IPS DF 6.9 (cell line): ENCODE results near the gene MYADM.
A peak's percentile ranks its signal among the peaks of the same experiment; 100 is the strongest.

Experiments
- DNase-seq: peaks from one replicate; pipeline ENCODE4 v3.0.0-alpha.2; 2013; ENCODE audit warnings: low read depth, low spot score
- H3K27ac ChIP-seq: one replicate; pipeline ENCODE4 v1.5.1; 2013; ENCODE audit warnings: low read length, control low read depth
- H3K27me3 ChIP-seq: 2 replicates; pipeline ENCODE4 v1.6.1; 2013; ENCODE audit warnings: mild to moderate bottlenecking, low read length; ENCODE audit not compliant: control insufficient read depth, insufficient read depth
- H3K36me3 ChIP-seq: 2 replicates; pipeline ENCODE4 v1.6.1; 2013; ENCODE audit warnings: low read length; ENCODE audit not compliant: control insufficient read depth, insufficient read depth
- H3K4me1 ChIP-seq: 2 replicates; pipeline ENCODE4 v1.6.1; 2013; ENCODE audit warnings: low read length; ENCODE audit not compliant: control insufficient read depth, insufficient read depth
- H3K4me3 ChIP-seq: 2 replicates; pipeline ENCODE4 v1.5.1; 2013; ENCODE audit warnings: mild to moderate bottlenecking, low read length
- H3K9me3 ChIP-seq: 2 replicates; pipeline ENCODE4 v1.6.1; 2013; ENCODE audit warnings: low read length, inconsistent platforms; ENCODE audit not compliant: control insufficient read depth, insufficient read depth
- WGBS: extraction: QIAGEN DNeasy Blood & Tissue Kit; methylation state at CpG from one replicate; pipeline ENCODE4 v1.1.7; 2013; ENCODE audit warnings: mixed read lengths, missing lambda C conversion rate; ENCODE audit not compliant: insufficient read length, insufficient coverage; 5-methylcytosine and 5-hydroxymethylcytosine counted together

MYADM gene

DNA sequence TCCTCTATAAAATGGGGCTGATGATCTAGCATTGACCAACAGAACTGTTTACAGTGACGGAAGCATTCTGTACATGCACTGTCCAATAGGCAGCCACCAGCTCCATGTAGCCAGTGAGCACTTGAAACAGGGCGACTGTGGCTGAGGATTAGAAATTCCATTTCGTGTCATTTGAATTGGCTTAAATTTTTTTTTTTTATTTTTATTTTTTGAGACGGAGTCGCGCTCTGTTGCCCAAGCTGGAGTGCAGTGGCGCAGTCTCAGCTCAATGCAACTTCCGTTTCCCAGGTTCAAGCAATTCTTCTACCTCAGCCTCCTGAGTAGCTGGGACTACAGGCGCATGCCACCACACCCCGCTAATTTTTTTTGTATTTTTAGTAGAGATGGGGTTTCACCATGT is 17.4 kb downstream of the MYADM start:
- no peaks in the 10 kb centered on the region for H3K4me1 ChIP-seq
- no peaks in the 10 kb centered on the region for H3K9me3 ChIP-seq
- no peaks in the 10 kb centered on the region for H3K27me3 ChIP-seq
- H3K4me3 ChIP-seq: no peak overlapping the region
- WGBS: no CpG with 5 or more reads among the region's 10 CpGs
- no peaks in the 10 kb centered on the region for H3K36me3 ChIP-seq
- DNase-seq: no peak
- H3K27ac ChIP-seq: no peak overlapping the region

DNA sequence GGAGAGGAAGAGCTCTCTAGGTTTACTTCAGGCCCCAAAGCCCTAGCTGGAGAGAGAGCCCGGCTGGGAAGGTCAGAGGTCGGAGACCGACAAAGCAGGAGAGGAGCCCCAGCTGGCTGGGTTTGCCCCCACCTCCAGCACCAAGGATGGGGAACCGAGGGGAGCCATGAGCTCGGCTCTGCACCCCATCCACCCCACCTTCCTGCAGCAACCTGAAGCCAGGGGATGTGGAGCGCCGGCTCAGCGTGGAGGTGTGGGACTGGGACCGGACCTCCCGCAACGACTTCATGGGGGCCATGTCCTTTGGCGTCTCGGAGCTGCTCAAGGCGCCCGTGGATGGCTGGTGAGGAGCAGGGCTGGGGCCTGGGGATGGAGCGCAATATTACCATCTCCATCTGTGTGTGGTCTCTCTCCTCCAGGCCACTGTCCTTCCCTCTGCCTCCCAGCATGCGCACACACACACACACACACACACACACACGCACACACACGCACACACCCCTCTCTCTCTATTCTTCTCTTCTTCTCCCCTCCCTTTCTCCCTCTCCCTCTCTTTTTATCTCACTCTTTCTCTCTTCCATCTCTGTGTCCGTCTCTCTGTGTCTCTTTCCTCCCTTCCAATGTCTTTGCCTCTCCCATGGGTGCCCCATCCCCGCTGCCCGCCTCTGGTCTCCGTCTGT is 24.8 kb downstream of the MYADM start:
- DNase-seq: no peak
- Histone ChIP-seq H3K4me3 (no peak overlapping the region), H3K36me3 (no peaks in the 10 kb centered on the region), H3K27ac (no peak overlapping the region), H3K9me3 (no peaks in the 10 kb centered on the region), H3K27me3 (no peaks in the 10 kb centered on the region), H3K4me1 (no peaks in the 10 kb centered on the region)
- 100% methylated on average over 2 of the region's 23 CpGs for WGBS

DNA sequence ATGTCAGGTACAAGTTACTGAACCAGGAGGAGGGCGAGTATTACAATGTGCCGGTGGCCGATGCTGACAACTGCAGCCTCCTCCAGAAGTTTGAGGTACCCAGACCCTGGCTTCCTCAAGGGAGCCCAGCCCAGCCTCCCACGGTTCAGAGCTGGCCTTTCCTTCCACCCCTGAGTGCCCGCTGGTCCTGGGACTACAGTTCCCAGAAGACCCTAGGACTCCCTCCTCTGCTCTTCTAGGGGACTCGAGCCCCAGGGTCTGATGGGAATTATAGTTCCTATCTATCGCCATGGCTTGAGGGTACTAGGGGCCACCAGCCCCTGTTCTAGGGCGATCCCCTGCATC is 25.3 kb downstream of the MYADM start:
- no peak for DNase-seq
- no peaks in the 10 kb centered on the region for H3K27me3 ChIP-seq
- H3K36me3 ChIP-seq: no peaks in the 10 kb centered on the region
- H3K9me3 ChIP-seq: no peaks in the 10 kb centered on the region
- no CpG with 5 or more reads among the region's 8 CpGs for WGBS
- H3K4me1 ChIP-seq: peaks cover 2% of the 10 kb centered on the region; the same call in 1 of the 2 replicates
- H3K27ac ChIP-seq: no peak overlapping the region
- H3K4me3 ChIP-seq: no peak overlapping the region

DNA sequence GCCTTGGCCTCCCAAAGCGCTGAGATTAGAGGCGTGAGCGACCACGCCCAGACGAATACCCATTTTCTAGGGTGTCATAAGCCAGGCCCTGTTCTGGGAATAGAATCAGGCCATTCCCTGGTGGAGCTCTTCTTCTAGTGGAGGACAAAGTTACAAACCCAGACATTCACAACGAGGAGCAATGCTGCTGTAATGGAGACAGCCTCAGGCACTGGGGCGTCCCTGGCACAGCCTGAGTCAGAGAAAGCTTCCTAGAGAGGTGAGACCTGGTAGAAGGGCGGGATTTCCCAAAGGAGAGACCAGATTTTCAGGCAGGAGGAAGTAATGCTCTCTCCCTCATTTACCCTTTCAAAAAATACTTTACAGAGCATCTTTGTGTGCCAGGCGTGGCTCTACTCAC is 27.0 kb downstream of the MYADM start:
- DNase-seq: no peak
- H3K4me3 ChIP-seq: no peak overlapping the region
- H3K4me1 ChIP-seq: peaks cover 2% of the 10 kb centered on the region; the same call in 1 of the 2 replicates
- H3K9me3 ChIP-seq: no peaks in the 10 kb centered on the region
- no peaks in the 10 kb centered on the region for H3K36me3 ChIP-seq
- no peak overlapping the region for H3K27ac ChIP-seq
- no CpG with 5 or more reads among the region's 9 CpGs for WGBS
- no peaks in the 10 kb centered on the region for H3K27me3 ChIP-seq

GRCh38 chr19:53896682-53897081 is 29.0 kb downstream of the MYADM start:
- Histone ChIP-seq H3K9me3 (no peaks in the 10 kb centered on the region), H3K4me1 (peaks cover 2% of the 10 kb centered on the region; the same call in 1 of the 2 replicates), H3K36me3 (peaks cover 2% of the 10 kb centered on the region; the same call in 1 of the 2 replicates), H3K4me3 (no peak overlapping the region), H3K27me3 (no peaks in the 10 kb centered on the region), H3K27ac (no peak overlapping the region)
- no CpG with 5 or more reads among the region's 4 CpGs for WGBS
- no peak for DNase-seq

DNA sequence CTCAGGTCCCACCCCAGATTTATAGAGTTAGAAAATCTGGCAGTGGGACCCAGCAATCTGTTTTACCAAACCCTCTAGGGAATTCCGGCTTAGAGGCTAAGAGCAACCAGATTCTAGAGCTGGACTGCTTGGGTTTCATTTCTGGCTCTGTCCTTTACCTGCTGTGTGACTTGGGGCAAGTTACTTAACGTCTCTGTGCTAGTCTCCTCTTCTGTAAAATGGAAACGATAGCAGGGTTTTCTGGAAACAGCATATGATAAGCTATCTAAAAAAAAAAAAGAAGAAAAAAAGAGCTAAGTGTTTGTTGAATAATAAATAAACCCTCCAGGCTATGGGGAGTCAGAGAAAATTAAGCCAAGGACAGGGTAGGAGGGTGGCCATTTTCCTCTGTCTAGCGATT is 29.8 kb downstream of the MYADM start:
- no peak for DNase-seq
- Histone ChIP-seq H3K27me3 (no peaks in the 10 kb centered on the region), H3K9me3 (no peaks in the 10 kb centered on the region), H3K4me1 (peaks cover 2% of the 10 kb centered on the region; the same call in 1 of the 2 replicates), H3K36me3 (peaks cover 2% of the 10 kb centered on the region; the same call in 1 of the 2 replicates), H3K27ac (no peak overlapping the region), H3K4me3 (no peak overlapping the region)
- WGBS: no CpG with 5 or more reads among the region's 4 CpGs

DNA sequence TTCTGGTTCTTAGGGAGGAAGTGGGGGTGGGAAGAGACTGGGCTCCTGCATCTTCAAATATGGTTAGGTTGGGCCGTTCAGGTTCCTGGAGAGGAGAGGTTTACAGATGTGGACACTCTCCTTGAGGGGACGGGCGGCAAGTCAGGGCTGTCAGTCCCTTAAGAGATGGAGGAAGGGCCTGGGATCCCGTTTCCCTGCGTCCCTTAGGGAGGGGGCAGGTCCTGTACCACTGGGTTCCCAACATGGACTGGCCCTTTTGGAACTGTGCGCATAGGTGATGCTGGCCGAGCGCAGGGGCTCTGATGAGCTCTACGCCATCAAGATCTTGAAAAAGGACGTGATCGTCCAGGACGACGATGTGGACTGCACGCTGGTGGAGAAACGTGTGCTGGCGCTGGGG is 30.5 kb downstream of the MYADM start:
- Histone ChIP-seq H3K4me1 (peaks cover 2% of the 10 kb centered on the region; the same call in 1 of the 2 replicates), H3K4me3 (peak overlapping the region; percentile 36; the same call in 1 of the 2 replicates), H3K27me3 (no peaks in the 10 kb centered on the region), H3K27ac (no peak overlapping the region), H3K9me3 (no peaks in the 10 kb centered on the region), H3K36me3 (peaks cover 2% of the 10 kb centered on the region; the same call in 1 of the 2 replicates)
- DNase-seq: no peak
- no CpG with 5 or more reads among the region's 16 CpGs for WGBS

GRCh38 chr19:53898636-53899341 is 31.1 kb downstream of the MYADM start:
- no peak for DNase-seq
- H3K27me3 ChIP-seq: no peaks in the 10 kb centered on the region
- WGBS: no CpG with 5 or more reads among the region's 42 CpGs
- H3K27ac ChIP-seq: no peak overlapping the region
- no peaks in the 10 kb centered on the region for H3K9me3 ChIP-seq
- H3K36me3 ChIP-seq: peaks cover 2% of the 10 kb centered on the region; the same call in 1 of the 2 replicates
- peak overlapping the region; percentile 36; the same call in 1 of the 2 replicates for H3K4me3 ChIP-seq
- H3K4me1 ChIP-seq: peaks cover 2% of the 10 kb centered on the region; the same call in 1 of the 2 replicates

DNA sequence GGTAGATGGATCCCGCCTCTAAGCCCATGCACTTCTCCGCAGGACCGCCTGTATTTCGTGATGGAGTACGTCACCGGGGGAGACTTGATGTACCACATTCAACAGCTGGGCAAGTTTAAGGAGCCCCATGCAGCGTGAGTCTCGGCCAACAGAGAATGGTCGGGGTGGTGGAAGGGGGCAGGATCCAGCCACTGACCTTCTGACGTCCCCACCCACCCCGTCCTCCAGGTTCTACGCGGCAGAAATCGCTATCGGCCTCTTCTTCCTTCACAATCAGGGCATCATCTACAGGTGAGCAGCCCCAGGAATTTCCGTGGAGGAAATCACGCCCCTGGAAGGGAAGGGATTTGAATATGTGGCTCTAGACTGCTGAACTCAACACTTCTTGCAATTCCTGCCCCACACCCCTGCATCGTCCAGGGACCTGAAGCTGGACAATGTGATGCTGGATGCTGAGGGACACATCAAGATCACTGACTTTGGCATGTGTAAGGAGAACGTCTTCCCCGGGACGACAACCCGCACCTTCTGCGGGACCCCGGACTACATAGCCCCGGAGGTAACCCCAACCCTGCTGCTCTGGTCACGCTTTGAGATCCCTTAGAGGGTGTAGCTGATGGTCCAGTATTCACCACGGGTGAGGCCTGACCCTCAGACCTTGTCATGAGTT is 32.6 kb downstream of the MYADM start:
- no peaks in the 10 kb centered on the region for H3K27me3 ChIP-seq
- no peak overlapping the region for H3K27ac ChIP-seq
- no peak overlapping the region for H3K4me3 ChIP-seq
- WGBS: no CpG with 5 or more reads among the region's 27 CpGs
- H3K4me1 ChIP-seq: peaks cover 2% of the 10 kb centered on the region; the same call in 1 of the 2 replicates
- no peaks in the 10 kb centered on the region for H3K9me3 ChIP-seq
- H3K36me3 ChIP-seq: peaks cover 2% of the 10 kb centered on the region; the same call in 1 of the 2 replicates
- DNase-seq: no peak

DNA sequence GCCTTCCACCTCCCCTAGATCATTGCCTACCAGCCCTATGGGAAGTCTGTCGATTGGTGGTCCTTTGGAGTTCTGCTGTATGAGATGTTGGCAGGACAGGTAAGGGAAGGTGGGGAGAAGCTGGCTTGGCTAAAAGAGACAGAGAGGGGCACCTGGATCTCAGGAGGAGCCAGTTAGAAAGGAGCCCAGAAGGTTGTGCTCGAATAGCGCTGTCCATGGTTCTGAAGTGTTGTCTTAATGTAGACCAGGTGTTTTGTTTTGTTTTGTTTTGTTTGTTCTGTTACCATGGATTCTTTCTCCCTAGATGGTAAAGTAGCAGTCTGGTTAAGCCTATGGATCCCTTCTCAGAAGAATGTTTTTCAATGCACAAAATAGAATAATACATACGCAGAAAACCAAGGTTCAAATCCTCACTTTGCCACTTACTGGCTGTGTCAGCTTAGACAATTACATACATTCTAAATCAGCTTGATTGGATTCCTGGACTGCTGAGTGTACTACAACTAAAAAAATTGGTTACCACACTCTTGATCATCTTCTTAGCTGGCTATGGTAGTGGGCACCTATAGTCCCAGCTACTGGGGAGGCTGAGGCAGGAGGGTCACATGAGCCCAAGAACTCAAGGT is 35.5 kb downstream of the MYADM start:
- DNase-seq: no peak
- Histone ChIP-seq H3K27me3 (no peaks in the 10 kb centered on the region), H3K4me1 (peaks cover 7% of the 10 kb centered on the region; the same call in 1 of the 2 replicates), H3K4me3 (no peak overlapping the region), H3K27ac (no peak overlapping the region), H3K9me3 (no peaks in the 10 kb centered on the region), H3K36me3 (peaks cover 2% of the 10 kb centered on the region; the same call in 1 of the 2 replicates)
- no CpG with 5 or more reads among the region's 4 CpGs for WGBS
